Stimulated activated CD4-positive, alpha-beta T cell treated with anti-CD3 and anti-CD28 coated beads, TNF-alpha, amount 100 ng/mL, for 48 hours (primary cell): ENCODE results near the gene MIF.
"Not testable (repeated sequence)": the region's sequence is repeated elsewhere in the genome, so short reads cannot be mapped to it uniquely, and the experiment has no call there.

ENCODE experiments used
- DNase-seq, 3 donors: peaks; one replicate each; pipeline ENCODE4 v3.0.0-alpha.2; 2020; ENCODE audit warnings: low read depth in 3 of 3

Gene MIF

GRCh38 chr22:23877566-23877965, 16.6 kb upstream of the MIF start:
- DNase-seq, result no peak

- no peak for DNase-seq
Observed at GRCh38 chr22:23878219-23878618, 16.0 kb upstream of the MIF start.

DNA sequence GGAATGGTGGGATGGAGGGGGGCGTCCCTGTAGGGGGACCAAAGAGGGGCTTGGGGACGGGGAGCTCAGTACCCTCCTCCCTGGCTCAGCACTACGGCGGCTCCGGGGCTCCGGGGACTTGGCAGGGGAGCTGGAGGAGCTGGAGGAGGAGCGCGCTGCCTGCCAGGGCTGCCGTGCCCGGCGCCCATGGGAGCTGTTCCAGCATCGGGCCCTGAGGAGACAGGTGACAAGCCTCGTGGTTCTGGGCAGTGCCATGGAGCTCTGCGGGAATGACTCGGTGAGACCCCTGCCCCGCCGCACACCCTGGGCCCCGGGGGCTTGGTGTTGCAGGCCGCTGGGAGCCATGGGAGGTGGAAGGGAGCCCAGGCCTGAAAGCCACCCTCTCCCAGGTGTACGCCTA, 11.8 kb upstream of the MIF start:
- DNase-seq, result no peak

GRCh38 chr22:23883658-23884057, 10.5 kb upstream of the MIF start:
- no peak for DNase-seq

GRCh38 chr22:23884140-23884539, 10.0 kb upstream of the MIF start:
- no peak for DNase-seq

- no peak for DNase-seq
Observed at GRCh38 chr22:23888615-23889401, 5.4 kb upstream of the MIF start.

DNA sequence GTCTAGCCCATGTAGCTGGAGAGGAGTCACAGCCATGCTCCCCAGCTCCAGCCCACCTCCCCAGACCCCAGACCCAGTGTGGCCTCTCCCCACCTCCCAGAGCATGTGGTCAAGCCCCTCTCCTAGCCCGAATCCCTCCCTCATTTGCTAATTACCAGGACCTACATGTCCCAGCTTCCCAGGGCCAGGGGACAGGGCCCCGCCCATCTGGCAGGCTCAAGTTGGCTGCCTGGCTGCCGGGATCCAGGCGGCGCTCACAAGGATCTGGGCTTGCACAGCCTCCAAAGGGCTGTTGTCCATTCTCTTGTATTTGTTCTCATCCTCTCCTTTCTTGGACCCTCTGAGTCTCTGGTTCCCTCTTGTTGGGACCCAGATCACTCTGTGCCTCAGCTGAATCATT, 4.6 kb upstream of the MIF start:
- DNase-seq, result no peak

GRCh38 chr22:23891726-23892125, 2.5 kb upstream of the MIF start:
- DNase-seq, result no peak

DNA sequence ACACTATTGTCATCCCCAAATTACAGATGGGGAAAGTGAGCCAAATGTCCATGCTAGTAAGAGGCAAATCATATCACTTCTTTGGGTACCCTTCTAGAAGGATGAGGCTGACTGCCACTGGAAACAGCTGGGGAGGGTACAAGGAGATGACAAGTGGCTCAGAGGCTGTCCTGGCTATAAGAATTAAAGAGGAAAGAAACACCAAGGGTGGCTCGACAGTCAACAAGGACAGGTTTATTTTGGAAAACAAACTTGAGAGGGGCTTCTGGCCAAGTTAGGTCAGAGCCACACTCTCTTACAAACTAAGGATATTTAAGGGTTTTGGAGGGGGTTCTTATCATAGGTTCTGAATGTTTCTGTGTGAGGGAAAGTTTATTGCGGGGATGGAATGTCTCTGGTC, 2.1 kb upstream of the MIF start:
- DNase-seq, result no peak

DNA sequence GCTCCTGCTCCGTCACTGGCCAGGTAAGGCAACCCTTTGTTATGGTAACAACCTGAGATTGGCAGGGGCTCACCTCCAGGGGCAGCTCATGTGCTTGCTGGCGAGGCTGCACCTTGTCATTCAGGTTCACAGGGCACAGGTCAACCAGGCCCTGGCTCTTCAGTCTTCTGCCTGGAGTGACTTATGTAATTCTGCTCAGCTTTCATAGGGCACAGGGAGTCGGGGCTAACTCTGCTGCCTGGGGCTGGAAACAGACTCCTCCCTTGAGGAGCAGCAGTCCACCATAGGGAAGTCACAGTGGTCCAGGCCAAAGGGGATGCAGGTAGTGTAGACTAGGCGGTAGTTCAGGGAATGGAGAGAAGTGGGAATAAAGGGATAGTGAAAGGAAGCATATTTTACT, 1.5 kb upstream of the MIF start:
- no peak for DNase-seq

- DNase-seq, result no peak
Observed at GRCh38 chr22:23893121-23893944, 850 bp upstream of the MIF start.

- peak; percentile 54 to 78 (median 60) for DNase-seq
Observed at GRCh38 chr22:23894710-23895598, 771 bp downstream of the MIF start.

- DNase-seq, result no peak
Observed at GRCh38 chr22:23895599-23896144, 1.5 kb downstream of the MIF start.

DNA sequence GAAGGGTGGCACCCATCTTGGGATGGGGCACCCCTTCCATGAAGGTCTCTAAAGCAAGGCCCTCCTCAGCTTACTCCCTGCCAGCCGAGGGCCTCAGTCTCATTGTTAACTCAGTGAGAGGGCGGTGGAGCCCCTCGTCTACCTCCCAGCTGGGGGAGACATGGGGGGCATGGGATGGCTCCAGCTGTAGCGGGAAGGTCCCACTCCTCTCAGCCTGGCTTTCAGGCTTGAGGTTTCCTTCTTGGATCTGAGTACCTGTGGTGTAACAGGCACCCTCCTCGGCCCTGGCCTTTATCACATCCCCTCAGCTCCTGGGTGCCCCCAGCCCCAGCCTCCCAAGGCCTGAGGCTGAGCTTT, 2.0 kb downstream of the MIF start:
- DNase-seq, result no peak

DNA sequence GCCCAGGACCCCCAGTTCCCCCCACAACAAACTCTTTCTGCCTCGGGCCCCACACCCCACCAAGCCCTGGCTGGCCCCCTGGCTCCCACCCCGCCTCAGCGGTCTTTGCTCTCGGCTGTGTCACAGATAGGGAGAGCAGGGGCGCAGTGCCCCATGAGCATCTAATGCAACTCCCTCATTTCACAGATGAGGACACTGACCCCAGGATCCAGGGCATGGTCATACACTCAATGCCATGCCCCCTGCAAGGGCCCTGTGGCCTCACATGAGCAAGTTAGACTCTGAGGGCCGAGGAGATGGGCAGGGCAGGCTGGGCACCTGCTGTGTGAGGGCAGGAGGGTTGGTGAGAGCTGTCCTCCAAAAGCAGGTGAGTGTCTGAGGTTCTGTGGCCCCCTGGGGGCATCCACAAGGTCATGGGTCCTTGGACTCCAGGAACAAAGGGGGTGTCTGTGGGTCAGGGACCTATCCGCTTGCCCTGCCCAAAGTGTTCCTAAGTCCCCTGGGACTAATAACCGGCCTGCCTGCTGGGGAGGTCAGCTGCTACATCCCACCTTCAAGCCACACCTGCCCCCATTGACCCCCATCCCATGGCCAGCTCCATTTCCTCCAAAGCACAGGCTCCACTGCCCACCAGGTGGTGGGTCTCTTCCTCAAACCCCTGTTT, 2.5 kb downstream of the MIF start:
- DNase-seq, result no peak

DNA sequence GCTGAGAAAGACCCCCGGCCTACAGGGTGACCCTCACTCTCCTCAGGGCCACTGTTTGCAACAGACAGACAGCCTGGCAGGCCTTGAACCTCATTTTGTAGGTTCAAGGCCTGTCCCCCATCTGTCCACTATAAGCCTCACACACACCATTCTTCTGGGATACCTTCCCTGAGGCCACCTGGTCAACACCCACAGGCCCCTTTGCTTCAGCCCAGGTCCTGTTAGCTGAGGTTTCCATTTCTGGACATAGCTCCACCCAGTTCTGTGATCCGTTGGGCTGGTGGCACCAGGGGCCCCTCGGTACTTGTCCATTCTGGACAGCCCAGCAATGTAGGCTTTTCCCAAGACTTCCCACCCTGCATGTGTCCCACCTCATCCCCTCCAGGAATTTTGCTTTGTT, 3.1 kb downstream of the MIF start:
- no peak for DNase-seq

- DNase-seq, result no peak
Observed at GRCh38 chr22:23898006-23898974, 4.1 kb downstream of the MIF start.

GRCh38 chr22:23899042-23899745, 5.0 kb downstream of the MIF start:
- no peak for DNase-seq

DNA sequence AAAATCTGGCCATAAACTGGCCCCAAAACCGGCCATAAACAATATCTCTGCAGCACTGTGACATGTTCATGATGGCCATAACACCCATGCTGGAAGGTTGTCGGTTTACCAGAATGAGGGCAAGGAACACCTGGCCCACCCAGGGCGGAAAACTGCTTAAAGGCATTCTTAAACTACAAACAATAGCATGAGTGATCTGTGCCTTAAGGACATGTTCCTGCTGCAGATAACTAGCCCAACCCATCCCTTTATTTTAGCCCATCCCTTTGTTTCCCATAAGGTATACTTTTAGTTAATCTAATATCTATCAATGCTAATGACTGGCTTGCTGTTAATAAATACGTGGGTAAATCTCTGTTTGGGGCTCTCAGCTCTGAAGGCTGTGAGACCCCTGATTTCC, 6.0 kb downstream of the MIF start:
- DNase-seq, result not testable (repeated sequence)

- no peak for DNase-seq
Observed at GRCh38 chr22:23901600-23901999, 7.4 kb downstream of the MIF start.
